ENCODE measurements around the gene ZBED6.

The ZBED6 gene

GRCh38 chr1:203763505-203763904 lies 31.9 kb upstream of the ZBED6 start:
- TF ChIP-seq GABPA (IDR thresholded peaks at IDR 0.05; ENCODE audit: low read depth) (no peak), SPI1 (IDR thresholded peaks at IDR 0.05; ENCODE audit: borderline replicate concordance, low read depth) (no peak), REST (IDR thresholded peaks at IDR 0.05; ENCODE audit: insufficient replicate concordance, low read depth) (no peak), POLR2AphosphoS5 (IDR thresholded peaks at IDR 0.05; ENCODE audit: low read depth) (no peak), CTCF (IDR thresholded peaks at IDR 0.05; ENCODE audit: insufficient read depth, low read length) (no peak)
- H3K27me3 ChIP-seq (ENCODE audit: insufficient read depth, poor library complexity, severe bottlenecking): no peaks in the 10 kb centered on the region
- DNase-seq (ENCODE audit: low read depth in 1 of 2, low spot score in 1 of 2): no peak
- H3K27ac ChIP-seq (replicated peaks): no peak overlapping the region
- H3K4me3 ChIP-seq (replicated peaks; ENCODE audit: insufficient read depth, low read length): no peak overlapping the region

- Histone ChIP-seq H3K4me3 (replicated peaks; ENCODE audit: insufficient read depth, low read length) (no peak overlapping the region), H3K27me3 (ENCODE audit: insufficient read depth, poor library complexity, severe bottlenecking) (no peaks in the 10 kb centered on the region), H3K27ac (replicated peaks) (peak overlapping the region; percentile 81)
- DNase-seq (ENCODE audit: low read depth in 1 of 2, low spot score in 1 of 2): no peak
- no peak for TF ChIP-seq POLR2AphosphoS5 (IDR thresholded peaks at IDR 0.05; ENCODE audit: low read depth)
- TF ChIP-seq CTCF (IDR thresholded peaks at IDR 0.05; ENCODE audit: insufficient read depth, low read length): no peak
- TF ChIP-seq GABPA (IDR thresholded peaks at IDR 0.05; ENCODE audit: low read depth): no peak
- TF ChIP-seq REST (IDR thresholded peaks at IDR 0.05; ENCODE audit: insufficient replicate concordance, low read depth): no peak
- no peak for TF ChIP-seq SPI1 (IDR thresholded peaks at IDR 0.05; ENCODE audit: borderline replicate concordance, low read depth)
These were observed 31.1 kb upstream of the ZBED6 start for GRCh38 chr1:203764105-203765028.

- Histone ChIP-seq H3K27me3 (ENCODE audit: insufficient read depth, poor library complexity, severe bottlenecking) (no peaks in the 10 kb centered on the region), H3K27ac (replicated peaks) (peak within 1 kb of the TSS; percentile 81), H3K4me3 (replicated peaks; ENCODE audit: insufficient read depth, low read length) (no peak within 1 kb of the TSS)
- peak; percentile 7 to 70 for DNase-seq (ENCODE audit: low read depth in 1 of 2, low spot score in 1 of 2)
- peak; percentile 89 for TF ChIP-seq POLR2AphosphoS5 (IDR thresholded peaks at IDR 0.05; ENCODE audit: low read depth)
- no peak for TF ChIP-seq SPI1 (IDR thresholded peaks at IDR 0.05; ENCODE audit: borderline replicate concordance, low read depth)
- no peak for TF ChIP-seq CTCF (IDR thresholded peaks at IDR 0.05; ENCODE audit: insufficient read depth, low read length)
- TF ChIP-seq REST (IDR thresholded peaks at IDR 0.05; ENCODE audit: insufficient replicate concordance, low read depth): peak; percentile 46
- no peak for TF ChIP-seq GABPA (IDR thresholded peaks at IDR 0.05; ENCODE audit: low read depth)
These were observed 30.2 kb upstream of the ZBED6 start, which contains the start of gene LAX1 for GRCh38 chr1:203765029-203765837. LAX1 (plus strand) TSS chr1:203765183; CDS start chr1:203765566, 383 bp downstream.

All from HL-60 (cell line).